H1 (cell line): ENCODE measurements around the gene GPR34.

ENCODE experiments used
- BCL11A ChIP-seq, 2 experiments: IDR thresholded peaks; one replicate each; pipeline ENCODE4 v1.6.1; 2011; ENCODE audit warnings: low read depth in 2 of 2, low read length in 2 of 2, mild to moderate bottlenecking in 2 of 2
- CTCF ChIP-seq, 3 experiments: IDR thresholded peaks; 1 replicate in 2 of 3; 2 replicates in 1 of 3; pipeline versions ENCODE4 v1.5.1 to v1.6.1; 2011; ENCODE audit warnings: low read length in 3 of 3, mild to moderate bottlenecking in 3 of 3, inconsistent platforms in 2 of 3, low read depth in 1 of 3, moderate library complexity in 1 of 3; ENCODE audit not compliant: insufficient read depth in 1 of 3; ENCODE audit errors: control extremely low read depth in 1 of 3
- EP300 ChIP-seq, 2 experiments: IDR thresholded peaks; 1 replicate in 1 of 2; 2 replicates in 1 of 2; pipeline ENCODE4 v1.6.1; 2011 to 2012; ENCODE audit warnings: low read depth in 2 of 2, low read length in 2 of 2, mild to moderate bottlenecking in 2 of 2, borderline replicate concordance in 1 of 2, inconsistent platforms in 1 of 2, moderate library complexity in 1 of 2
- EZH2 ChIP-seq: fragments of 200-600 bp; sonication (generic); IDR thresholded peaks from 2 replicates; pipeline ENCODE4 v1.7.1; 2012; ENCODE audit warnings: low read depth, mild to moderate bottlenecking, moderate library complexity, low read length, inconsistent platforms; ENCODE audit not compliant: severe bottlenecking
- GABPA ChIP-seq: IDR thresholded peaks from 2 replicates; pipeline ENCODE4 v1.6.1; 2011; ENCODE audit warnings: mild to moderate bottlenecking, low read length, moderate library complexity, borderline replicate concordance; ENCODE audit not compliant: insufficient read depth
- HDAC6 ChIP-seq: IDR thresholded peaks from one replicate; pipeline ENCODE4 v1.7.1; 2012; ENCODE audit warnings: low read depth, mild to moderate bottlenecking, inconsistent platforms, low read length, moderate library complexity
- KDM5A ChIP-seq: fragments of 200-600 bp; IDR thresholded peaks from 2 replicates; pipeline ENCODE4 v1.7.1; 2012; ENCODE audit warnings: mild to moderate bottlenecking, low read length, inconsistent platforms, mixed read lengths
- NANOG ChIP-seq: IDR thresholded peaks from 2 replicates; pipeline ENCODE4 v1.6.1; 2011; ENCODE audit warnings: low read length, low read depth, mild to moderate bottlenecking, inconsistent platforms; ENCODE audit not compliant: insufficient read depth, poor library complexity, severe bottlenecking
- POLR2A ChIP-seq, 2 experiments: IDR thresholded peaks; 1 replicate in 1 of 2; 2 replicates in 1 of 2; pipeline ENCODE4 v1.6.1; 2011; ENCODE audit warnings: low read depth in 2 of 2, low read length in 2 of 2, mild to moderate bottlenecking in 2 of 2; ENCODE audit errors: control extremely low read depth in 1 of 2
- RAD21 ChIP-seq, 2 experiments: IDR thresholded peaks in 1 of 2; conservative IDR thresholded peaks in 1 of 2; 2 replicates each; pipeline ENCODE4 v1.6.1; 2011; ENCODE audit warnings: low read depth in 2 of 2, low read length in 2 of 2, improper control_type of control experiment in 1 of 2, inconsistent platforms in 1 of 2, mild to moderate bottlenecking in 1 of 2, moderate library complexity in 1 of 2
- SIN3A ChIP-seq, 2 experiments: IDR thresholded peaks in 1 of 2; conservative IDR thresholded peaks in 1 of 2; 2 replicates each; pipeline ENCODE4 v1.6.1; 2011 to 2012; ENCODE audit warnings: low read length in 2 of 2, improper control_type of control experiment in 1 of 2, low read depth in 1 of 2, mild to moderate bottlenecking in 1 of 2
- TCF12 ChIP-seq: IDR thresholded peaks from 2 replicates; pipeline ENCODE4 v1.6.1; 2011; ENCODE audit warnings: low read depth, mild to moderate bottlenecking, low read length
- USF2 ChIP-seq: IDR thresholded peaks from 2 replicates; pipeline ENCODE4 v1.6.1; 2011; ENCODE audit warnings: low read length, improper control_type of control experiment
- TF ChIP-seq, protein P1 (sequence below): fragments of 300-600 bp; sonication (generic); IDR thresholded peaks from 2 replicates; pipeline ENCODE4 v1.7.1; 2012; ENCODE audit warnings: low read length, moderate library complexity, mild to moderate bottlenecking, inconsistent platforms; ENCODE audit not compliant: insufficient replicate concordance

GRCh38 chrX:41711021-41711667, 22.4 kb downstream of the GPR34 start:
- TF ChIP-seq POLR2A (IDR thresholded peaks at IDR 0.05; ENCODE audit: control extremely low read depth in 1 of 2, low read depth in 2 of 2, low read length in 2 of 2), result no peak
- TF ChIP-seq SIN3A (conservative IDR thresholded peaks at IDR 0.05 in 1 of 2, IDR thresholded peaks at IDR 0.05 in 1 of 2; ENCODE audit: low read depth in 1 of 2, low read length in 2 of 2), result no peak
- no peak for TF ChIP-seq RAD21 (IDR thresholded peaks at IDR 0.05 in 1 of 2, conservative IDR thresholded peaks at IDR 0.05 in 1 of 2; ENCODE audit: low read depth in 2 of 2, low read length in 2 of 2)
- no peak for TF ChIP-seq CTCF (IDR thresholded peaks at IDR 0.05; ENCODE audit: control extremely low read depth in 1 of 3, insufficient read depth in 1 of 3, low read depth in 1 of 3, low read length in 3 of 3)
- TF ChIP-seq, protein P1, sequence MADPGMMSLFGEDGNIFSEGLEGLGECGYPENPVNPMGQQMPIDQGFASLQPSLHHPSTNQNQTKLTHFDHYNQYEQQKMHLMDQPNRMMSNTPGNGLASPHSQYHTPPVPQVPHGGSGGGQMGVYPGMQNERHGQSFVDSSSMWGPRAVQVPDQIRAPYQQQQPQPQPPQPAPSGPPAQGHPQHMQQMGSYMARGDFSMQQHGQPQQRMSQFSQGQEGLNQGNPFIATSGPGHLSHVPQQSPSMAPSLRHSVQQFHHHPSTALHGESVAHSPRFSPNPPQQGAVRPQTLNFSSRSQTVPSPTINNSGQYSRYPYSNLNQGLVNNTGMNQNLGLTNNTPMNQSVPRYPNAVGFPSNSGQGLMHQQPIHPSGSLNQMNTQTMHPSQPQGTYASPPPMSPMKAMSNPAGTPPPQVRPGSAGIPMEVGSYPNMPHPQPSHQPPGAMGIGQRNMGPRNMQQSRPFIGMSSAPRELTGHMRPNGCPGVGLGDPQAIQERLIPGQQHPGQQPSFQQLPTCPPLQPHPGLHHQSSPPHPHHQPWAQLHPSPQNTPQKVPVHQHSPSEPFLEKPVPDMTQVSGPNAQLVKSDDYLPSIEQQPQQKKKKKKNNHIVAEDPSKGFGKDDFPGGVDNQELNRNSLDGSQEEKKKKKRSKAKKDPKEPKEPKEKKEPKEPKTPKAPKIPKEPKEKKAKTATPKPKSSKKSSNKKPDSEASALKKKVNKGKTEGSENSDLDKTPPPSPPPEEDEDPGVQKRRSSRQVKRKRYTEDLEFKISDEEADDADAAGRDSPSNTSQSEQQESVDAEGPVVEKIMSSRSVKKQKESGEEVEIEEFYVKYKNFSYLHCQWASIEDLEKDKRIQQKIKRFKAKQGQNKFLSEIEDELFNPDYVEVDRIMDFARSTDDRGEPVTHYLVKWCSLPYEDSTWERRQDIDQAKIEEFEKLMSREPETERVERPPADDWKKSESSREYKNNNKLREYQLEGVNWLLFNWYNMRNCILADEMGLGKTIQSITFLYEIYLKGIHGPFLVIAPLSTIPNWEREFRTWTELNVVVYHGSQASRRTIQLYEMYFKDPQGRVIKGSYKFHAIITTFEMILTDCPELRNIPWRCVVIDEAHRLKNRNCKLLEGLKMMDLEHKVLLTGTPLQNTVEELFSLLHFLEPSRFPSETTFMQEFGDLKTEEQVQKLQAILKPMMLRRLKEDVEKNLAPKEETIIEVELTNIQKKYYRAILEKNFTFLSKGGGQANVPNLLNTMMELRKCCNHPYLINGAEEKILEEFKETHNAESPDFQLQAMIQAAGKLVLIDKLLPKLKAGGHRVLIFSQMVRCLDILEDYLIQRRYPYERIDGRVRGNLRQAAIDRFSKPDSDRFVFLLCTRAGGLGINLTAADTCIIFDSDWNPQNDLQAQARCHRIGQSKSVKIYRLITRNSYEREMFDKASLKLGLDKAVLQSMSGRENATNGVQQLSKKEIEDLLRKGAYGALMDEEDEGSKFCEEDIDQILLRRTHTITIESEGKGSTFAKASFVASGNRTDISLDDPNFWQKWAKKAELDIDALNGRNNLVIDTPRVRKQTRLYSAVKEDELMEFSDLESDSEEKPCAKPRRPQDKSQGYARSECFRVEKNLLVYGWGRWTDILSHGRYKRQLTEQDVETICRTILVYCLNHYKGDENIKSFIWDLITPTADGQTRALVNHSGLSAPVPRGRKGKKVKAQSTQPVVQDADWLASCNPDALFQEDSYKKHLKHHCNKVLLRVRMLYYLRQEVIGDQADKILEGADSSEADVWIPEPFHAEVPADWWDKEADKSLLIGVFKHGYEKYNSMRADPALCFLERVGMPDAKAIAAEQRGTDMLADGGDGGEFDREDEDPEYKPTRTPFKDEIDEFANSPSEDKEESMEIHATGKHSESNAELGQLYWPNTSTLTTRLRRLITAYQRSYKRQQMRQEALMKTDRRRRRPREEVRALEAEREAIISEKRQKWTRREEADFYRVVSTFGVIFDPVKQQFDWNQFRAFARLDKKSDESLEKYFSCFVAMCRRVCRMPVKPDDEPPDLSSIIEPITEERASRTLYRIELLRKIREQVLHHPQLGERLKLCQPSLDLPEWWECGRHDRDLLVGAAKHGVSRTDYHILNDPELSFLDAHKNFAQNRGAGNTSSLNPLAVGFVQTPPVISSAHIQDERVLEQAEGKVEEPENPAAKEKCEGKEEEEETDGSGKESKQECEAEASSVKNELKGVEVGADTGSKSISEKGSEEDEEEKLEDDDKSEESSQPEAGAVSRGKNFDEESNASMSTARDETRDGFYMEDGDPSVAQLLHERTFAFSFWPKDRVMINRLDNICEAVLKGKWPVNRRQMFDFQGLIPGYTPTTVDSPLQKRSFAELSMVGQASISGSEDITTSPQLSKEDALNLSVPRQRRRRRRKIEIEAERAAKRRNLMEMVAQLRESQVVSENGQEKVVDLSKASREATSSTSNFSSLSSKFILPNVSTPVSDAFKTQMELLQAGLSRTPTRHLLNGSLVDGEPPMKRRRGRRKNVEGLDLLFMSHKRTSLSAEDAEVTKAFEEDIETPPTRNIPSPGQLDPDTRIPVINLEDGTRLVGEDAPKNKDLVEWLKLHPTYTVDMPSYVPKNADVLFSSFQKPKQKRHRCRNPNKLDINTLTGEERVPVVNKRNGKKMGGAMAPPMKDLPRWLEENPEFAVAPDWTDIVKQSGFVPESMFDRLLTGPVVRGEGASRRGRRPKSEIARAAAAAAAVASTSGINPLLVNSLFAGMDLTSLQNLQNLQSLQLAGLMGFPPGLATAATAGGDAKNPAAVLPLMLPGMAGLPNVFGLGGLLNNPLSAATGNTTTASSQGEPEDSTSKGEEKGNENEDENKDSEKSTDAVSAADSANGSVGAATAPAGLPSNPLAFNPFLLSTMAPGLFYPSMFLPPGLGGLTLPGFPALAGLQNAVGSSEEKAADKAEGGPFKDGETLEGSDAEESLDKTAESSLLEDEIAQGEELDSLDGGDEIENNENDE, result no peak
- no peak for TF ChIP-seq NANOG
- TF ChIP-seq USF2, result no peak
- no peak for TF ChIP-seq BCL11A (IDR thresholded peaks at IDR 0.05; ENCODE audit: low read depth in 2 of 2, low read length in 2 of 2)
- no peak for TF ChIP-seq EZH2
- no peak for TF ChIP-seq KDM5A
- TF ChIP-seq TCF12, result no peak
- no peak for TF ChIP-seq EP300 (IDR thresholded peaks at IDR 0.05; ENCODE audit: borderline replicate concordance in 1 of 2, low read depth in 2 of 2, low read length in 2 of 2)
- TF ChIP-seq GABPA, result no peak
- no peak for TF ChIP-seq HDAC6
